GM19043 (cell line): ENCODE data around the gene TBX1.

Experiments used
- ATAC-seq: cut with Tn5 transposase; IDR thresholded peaks from one replicate; pipeline ENCODE4 v1.9.1; 2021; ENCODE audit warnings: low read depth; ENCODE audit not compliant: unreplicated experiment

Gene TBX1

GRCh38 chr22:19797086-19798002 lies 36.8 kb downstream of the TBX1 start:
- ATAC-seq = no peak

GRCh38 chr22:19798003-19798665 lies 37.6 kb downstream of the TBX1 start:
- ATAC-seq = no peak

GRCh38 chr22:19798891-19799293 lies 38.3 kb downstream of the TBX1 start:
- no peak for ATAC-seq

GRCh38 chr22:19799322-19800190 lies 39.0 kb downstream of the TBX1 start:
- ATAC-seq = no peak

GRCh38 chr22:19800306-19800705 lies 39.7 kb downstream of the TBX1 start:
- no peak for ATAC-seq

GRCh38 chr22:19800761-19801244 lies 40.2 kb downstream of the TBX1 start:
- no peak for ATAC-seq

- ATAC-seq = no peak
Measured at GRCh38 chr22:19801340-19802000, 40.9 kb downstream of the TBX1 start.

- no peak for ATAC-seq
Measured at GRCh38 chr22:19802001-19802893, 41.7 kb downstream of the TBX1 start.

GRCh38 chr22:19802894-19803735 lies 42.5 kb downstream of the TBX1 start:
- ATAC-seq = no peak

GRCh38 chr22:19803736-19804267 lies 43.2 kb downstream of the TBX1 start:
- ATAC-seq = no peak

- no peak for ATAC-seq
Measured at GRCh38 chr22:19805821-19806212, 45.2 kb downstream of the TBX1 start.

GRCh38 chr22:19806213-19807160 lies 45.9 kb downstream of the TBX1 start:
- ATAC-seq = no peak

GRCh38 chr22:19807161-19807913 lies 46.8 kb downstream of the TBX1 start:
- no peak for ATAC-seq

- no peak for ATAC-seq
Measured at GRCh38 chr22:19807914-19808872, 47.6 kb downstream of the TBX1 start.

- no peak for ATAC-seq
Measured at GRCh38 chr22:19808873-19809478, 48.4 kb downstream of the TBX1 start.
